ENCODE data around the gene CMC4. TPM values are rescaled to one million over a fixed set of nuclear protein-coding genes. Genes with fewer than 3 reads are reported as not detected.
A peak's percentile ranks its signal among the peaks of the same experiment; 100 is the strongest.

The CMC4 gene
- total RNA-seq, 4 donors from 2014 or later = 13.0 to 32.1 (median 26.3) TPM

GRCh38 chrX:155046129-155046810 lies 24.7 kb downstream of the CMC4 start:
- intact Hi-C loops (cut with DNase I; ENCODE audit: low total_unique reads) = no loop called here
- no peaks in the 10 kb centered on the region for H3K27me3 ChIP-seq
- in situ Hi-C loops (cut with MboI; ENCODE audit: low sequenced_read_pairs in 4 of 4) = no loop called here
- no peak for DNase-seq
- ATAC-seq = peak; percentile 62 to 68
- no peaks in the 10 kb centered on the region for H3K9me3 ChIP-seq
- peaks cover 14 to 29% of the 10 kb centered on the region in 2 donors for H3K4me1 ChIP-seq
- H3K4me3 ChIP-seq = no peak overlapping the region
- peak overlapping the region; percentile 67 to 78 (median 76) for H3K27ac ChIP-seq
- TF ChIP-seq, protein P1, sequence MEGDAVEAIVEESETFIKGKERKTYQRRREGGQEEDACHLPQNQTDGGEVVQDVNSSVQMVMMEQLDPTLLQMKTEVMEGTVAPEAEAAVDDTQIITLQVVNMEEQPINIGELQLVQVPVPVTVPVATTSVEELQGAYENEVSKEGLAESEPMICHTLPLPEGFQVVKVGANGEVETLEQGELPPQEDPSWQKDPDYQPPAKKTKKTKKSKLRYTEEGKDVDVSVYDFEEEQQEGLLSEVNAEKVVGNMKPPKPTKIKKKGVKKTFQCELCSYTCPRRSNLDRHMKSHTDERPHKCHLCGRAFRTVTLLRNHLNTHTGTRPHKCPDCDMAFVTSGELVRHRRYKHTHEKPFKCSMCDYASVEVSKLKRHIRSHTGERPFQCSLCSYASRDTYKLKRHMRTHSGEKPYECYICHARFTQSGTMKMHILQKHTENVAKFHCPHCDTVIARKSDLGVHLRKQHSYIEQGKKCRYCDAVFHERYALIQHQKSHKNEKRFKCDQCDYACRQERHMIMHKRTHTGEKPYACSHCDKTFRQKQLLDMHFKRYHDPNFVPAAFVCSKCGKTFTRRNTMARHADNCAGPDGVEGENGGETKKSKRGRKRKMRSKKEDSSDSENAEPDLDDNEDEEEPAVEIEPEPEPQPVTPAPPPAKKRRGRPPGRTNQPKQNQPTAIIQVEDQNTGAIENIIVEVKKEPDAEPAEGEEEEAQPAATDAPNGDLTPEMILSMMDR (IDR thresholded peaks at IDR 0.05 in 4 of 5, conservative IDR thresholded peaks at IDR 0.05 in 1 of 5) = no peak
- TF ChIP-seq POLR2A (IDR thresholded peaks at IDR 0.05) = peak in 1 of 2 donors; percentile 36
- H3K36me3 ChIP-seq = no peaks in the 10 kb centered on the region

DNA sequence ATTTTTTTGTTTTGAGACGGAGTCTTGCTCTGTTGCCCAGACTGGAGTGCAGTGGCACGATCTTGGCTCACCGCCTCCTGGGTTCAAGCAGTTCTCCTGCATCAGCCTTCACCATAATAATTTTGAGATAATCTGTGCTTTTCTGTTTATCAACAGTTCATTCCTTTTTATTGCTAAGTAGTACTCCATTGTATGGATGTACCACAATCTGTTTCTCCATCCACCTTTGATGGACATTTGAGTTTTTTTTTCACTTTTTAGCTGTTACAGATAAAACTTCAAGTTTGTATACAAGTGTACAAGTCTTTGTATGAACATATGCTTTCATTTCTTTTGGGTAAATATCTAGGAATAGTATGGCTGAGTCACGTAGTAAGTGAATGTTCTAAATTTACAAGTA lies 35.2 kb downstream of the CMC4 start:
- H3K27me3 ChIP-seq = no peaks in the 10 kb centered on the region
- H3K9me3 ChIP-seq = no peaks in the 10 kb centered on the region
- DNase-seq (no peak), ATAC-seq (no peak)
- peaks cover 0 to 3% of the 10 kb centered on the region in 2 donors for H3K4me1 ChIP-seq
- in situ Hi-C loops (cut with MboI; ENCODE audit: low sequenced_read_pairs in 4 of 4) (no loop called here), intact Hi-C loops (cut with DNase I; ENCODE audit: low total_unique reads) (no loop called here)
- no peak overlapping the region for H3K27ac ChIP-seq
- TF ChIP-seq POLR2A (IDR thresholded peaks at IDR 0.05) = no peak
- TF ChIP-seq, protein P1 (IDR thresholded peaks at IDR 0.05 in 4 of 5, conservative IDR thresholded peaks at IDR 0.05 in 1 of 5) = no peak
- no peak overlapping the region for H3K4me3 ChIP-seq
- H3K36me3 ChIP-seq = no peaks in the 10 kb centered on the region

GRCh38 chrX:155031657-155032056 lies 39.3 kb downstream of the CMC4 start:
- no peak overlapping the region for H3K4me3 ChIP-seq
- no peaks in the 10 kb centered on the region for H3K27me3 ChIP-seq
- H3K27ac ChIP-seq = peak overlapping the region; percentile 50 to 98 (median 72)
- H3K4me1 ChIP-seq = peaks cover 3 to 16% of the 10 kb centered on the region in 2 donors
- no peaks in the 10 kb centered on the region for H3K36me3 ChIP-seq
- in situ Hi-C loops (cut with MboI; ENCODE audit: low sequenced_read_pairs in 4 of 4) (no loop called here), intact Hi-C loops (cut with DNase I; ENCODE audit: low total_unique reads) (no loop called here)
- TF ChIP-seq, protein P1 (IDR thresholded peaks at IDR 0.05 in 4 of 5, conservative IDR thresholded peaks at IDR 0.05 in 1 of 5) = no peak
- no peak for TF ChIP-seq POLR2A (IDR thresholded peaks at IDR 0.05)
- no peak for ATAC-seq
- no peak for DNase-seq
- no peaks in the 10 kb centered on the region for H3K9me3 ChIP-seq

DNA sequence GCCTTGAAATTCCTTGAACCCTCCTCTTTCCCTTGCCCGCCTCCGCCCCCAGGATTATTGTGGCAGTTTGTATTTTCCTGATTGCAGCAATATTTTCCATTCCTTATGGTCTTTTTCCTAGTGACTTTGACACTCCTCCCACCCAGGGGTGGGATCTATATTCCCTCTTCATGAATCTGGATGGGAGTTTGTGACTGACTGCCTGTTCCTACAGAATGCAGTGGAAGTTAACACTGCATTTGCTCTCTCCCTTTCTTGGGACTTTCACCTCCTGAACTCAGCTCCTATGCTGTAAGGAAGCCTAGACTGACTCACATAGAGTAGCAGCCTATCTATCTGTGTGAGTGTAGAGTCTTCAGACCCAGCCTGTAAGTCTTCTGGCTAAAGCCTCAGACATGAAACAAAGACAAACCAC lies 42.1 kb downstream of the CMC4 start:
- peak overlapping the region; percentile 88 to 98 (median 94) for H3K27ac ChIP-seq
- peak; percentile 21 to 40 for ATAC-seq
- intact Hi-C loops (cut with DNase I; ENCODE audit: low total_unique reads) = loop anchor here (5.0 kb wide), 2 partner anchors 43 to 47 kb away; partner anchors contain the start of genes BRCC3, CMC4 and MTCP1

More for the DNA sequence above, 42.1 kb downstream of the CMC4 start:
- in situ Hi-C loops (cut with MboI; ENCODE audit: low sequenced_read_pairs in 4 of 4) = no loop called here
- peaks cover 3 to 16% of the 10 kb centered on the region in 2 donors for H3K4me1 ChIP-seq
- peak overlapping the region; percentile 21 to 63 (median 42) for H3K4me3 ChIP-seq
- no peaks in the 10 kb centered on the region for H3K9me3 ChIP-seq
- DNase-seq = no peak
- H3K36me3 ChIP-seq = no peaks in the 10 kb centered on the region
- no peaks in the 10 kb centered on the region for H3K27me3 ChIP-seq
- TF ChIP-seq, protein P1 (IDR thresholded peaks at IDR 0.05 in 4 of 5, conservative IDR thresholded peaks at IDR 0.05 in 1 of 5) = no peak
- TF ChIP-seq POLR2A (IDR thresholded peaks at IDR 0.05) = peak in 1 of 2 donors; percentile 27

Measured in gastrocnemius medialis (tissue), 4 donors.